GM12892 (cell line): ENCODE results near the gene RHBDL3.

Experiments used
- POLR2A ChIP-seq: IDR thresholded peaks from 2 replicates; pipeline ENCODE4 v1.6.1; 2011; ENCODE audit warnings: low read depth, low read length, control low read depth
- POLR2AphosphoS5 ChIP-seq: IDR thresholded peaks from 2 replicates; pipeline ENCODE4 v1.6.1; 2011; ENCODE audit warnings: low read depth, low read length, control low read depth

GRCh38 chr17:32333187-32333586 is 67.6 kb downstream of the RHBDL3 start:
- TF ChIP-seq POLR2A: no peak
- TF ChIP-seq POLR2AphosphoS5: no peak
